Superior temporal gyrus (tissue), 1 donor: ENCODE results near the gene HOXA6.

Source experiments
- DNase-seq: peaks from one replicate; pipeline ENCODE4 v3.0.0-alpha.2; 2016; ENCODE audit errors: extremely low spot score

HOXA6 gene

DNA sequence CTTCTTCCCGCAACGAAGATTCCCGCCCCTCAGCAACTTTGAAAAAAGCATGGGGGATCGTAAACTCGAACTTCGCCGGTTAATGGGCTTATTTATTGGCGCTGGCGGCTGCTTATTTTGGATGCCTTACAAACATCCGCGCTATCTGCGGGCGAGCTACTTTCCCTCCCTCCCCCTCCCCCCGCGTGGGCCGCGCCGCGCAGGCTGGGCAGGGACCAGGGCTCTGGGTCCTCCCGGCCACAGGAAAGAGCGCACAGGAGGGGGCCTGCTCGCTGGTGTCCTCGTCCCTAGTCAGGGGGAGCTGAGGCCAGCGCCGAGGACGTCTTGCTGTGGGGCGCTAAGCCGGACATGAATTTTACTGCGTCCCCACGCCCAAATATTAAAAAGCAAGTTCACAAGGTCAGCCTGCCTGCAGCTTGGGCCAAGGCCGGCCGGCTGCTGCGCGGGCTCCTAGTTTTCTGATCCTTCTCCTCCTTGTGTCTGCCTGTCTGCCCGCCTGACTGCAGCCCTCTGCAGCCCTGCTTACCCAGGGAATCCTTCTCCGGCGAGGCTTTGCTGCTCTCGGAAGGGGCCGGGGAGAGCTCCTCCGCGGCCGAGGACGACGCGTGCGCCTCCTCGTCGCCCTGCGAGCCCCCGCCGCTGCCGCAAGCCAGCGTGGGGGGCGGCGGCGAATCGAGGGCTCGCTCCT is 25.4 kb upstream of the HOXA6 start:
- no peak for DNase-seq

DNA sequence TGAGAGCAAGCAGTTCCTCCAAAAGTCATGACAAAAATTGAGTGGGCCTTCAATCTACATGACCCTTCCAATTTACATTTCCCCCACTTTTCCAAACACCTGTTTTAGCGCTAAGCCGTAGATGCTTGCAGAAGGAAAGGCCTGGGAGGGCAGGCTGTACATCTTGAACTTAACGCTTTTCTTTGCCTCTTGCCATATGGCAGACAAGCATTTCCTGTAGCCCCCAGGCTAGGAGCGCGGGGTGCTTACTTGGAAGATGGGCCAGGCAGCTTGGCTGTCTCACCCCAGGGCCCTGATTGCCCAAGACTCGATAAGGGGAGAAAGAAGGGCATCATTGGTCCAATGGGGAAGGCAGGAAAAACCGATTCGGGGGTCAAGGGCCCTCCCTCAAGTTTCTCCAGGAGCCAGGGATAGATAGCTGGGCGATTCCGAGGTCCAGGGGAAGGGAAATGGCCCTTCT is 24.8 kb upstream of the HOXA6 start:
- no peak for DNase-seq

DNA sequence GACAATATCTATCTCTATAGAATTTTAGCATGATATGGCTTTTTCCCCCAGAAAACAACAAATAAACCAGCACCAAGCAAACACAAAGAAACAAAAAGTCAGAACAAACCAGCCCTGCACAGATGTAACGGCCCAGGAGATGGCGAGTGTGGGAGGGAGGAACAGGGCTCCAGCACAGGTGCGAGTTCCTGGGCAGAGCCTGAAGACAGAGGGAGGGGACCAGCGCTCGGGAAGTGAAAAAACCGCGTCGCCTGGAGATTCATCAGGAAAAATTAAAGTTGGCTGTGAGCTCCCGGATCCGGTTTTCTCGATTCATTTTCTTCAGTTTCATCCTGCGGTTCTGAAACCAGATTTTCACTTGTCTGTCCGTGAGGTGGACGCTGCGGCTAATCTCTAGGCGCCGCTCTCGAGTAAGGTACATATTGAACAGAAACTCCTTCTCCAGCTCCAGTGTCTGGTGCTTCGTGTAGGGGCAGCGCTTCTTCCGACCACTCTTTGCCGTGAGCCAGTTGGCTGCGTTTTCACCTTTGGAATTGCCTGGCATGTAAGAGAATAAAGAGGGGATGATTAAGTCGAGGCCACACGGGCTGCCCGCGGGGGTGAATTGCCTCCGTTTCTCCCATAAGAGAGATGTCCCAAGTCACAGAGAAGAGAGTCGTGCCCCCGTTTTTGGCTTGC is 24.2 kb upstream of the HOXA6 start:
- no peak for DNase-seq

DNA sequence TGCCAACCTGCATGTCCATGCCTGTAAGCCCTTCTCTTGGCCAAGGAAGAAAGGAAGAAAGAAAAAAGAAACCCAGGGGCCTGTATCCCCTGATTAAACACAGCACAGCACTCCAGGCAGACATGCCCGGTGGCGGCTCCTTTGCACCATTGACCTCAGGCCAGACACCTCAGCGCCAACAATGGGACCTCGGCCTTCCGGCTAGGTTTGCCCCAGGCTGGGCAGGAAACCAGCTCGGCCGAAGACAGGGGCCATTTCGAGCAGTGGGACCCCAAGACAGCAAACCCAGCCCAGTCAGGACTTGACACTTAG is 23.7 kb upstream of the HOXA6 start:
- DNase-seq = no peak

DNA sequence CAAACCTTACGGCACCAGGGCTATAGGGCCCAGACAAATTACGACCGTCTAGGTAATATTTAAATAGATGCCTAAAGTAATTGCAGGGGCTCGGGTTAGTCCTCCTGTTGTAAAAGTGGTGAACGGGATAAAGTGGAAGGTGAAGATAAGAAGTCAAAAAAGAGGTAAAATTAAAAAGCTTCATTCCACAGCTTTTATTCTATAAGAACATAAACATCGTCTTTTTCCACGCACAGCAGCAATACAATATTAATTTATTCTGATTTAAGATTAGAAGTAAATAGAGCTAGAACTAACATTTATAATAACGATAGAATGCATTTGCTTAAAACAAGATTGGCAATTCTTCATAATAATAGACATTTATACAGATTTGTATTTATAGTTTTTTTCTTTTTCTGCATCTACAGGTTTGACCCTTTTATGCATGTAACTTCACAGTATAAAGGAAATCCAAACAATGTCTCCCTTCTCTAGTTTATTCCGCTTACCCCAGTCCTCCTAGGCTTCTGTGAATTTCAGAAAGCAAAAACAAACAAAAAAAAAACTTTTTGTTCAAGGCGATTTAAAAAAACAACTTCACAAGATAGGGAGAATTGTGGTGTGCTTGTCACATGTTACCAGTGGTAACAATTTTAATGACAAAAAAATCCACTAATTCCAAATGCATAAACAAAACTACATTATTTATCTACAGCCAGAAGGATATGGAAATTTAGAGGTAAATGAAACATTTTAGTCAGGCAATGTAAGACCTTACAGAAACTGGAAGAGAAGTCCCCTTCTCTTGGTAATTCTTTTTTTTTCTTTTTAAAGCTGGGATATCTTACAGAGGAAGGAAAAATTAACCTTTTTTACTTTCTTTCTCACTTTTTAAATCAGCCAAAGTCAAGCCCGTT is 23.1 kb upstream of the HOXA6 start:
- DNase-seq = no peak

DNA sequence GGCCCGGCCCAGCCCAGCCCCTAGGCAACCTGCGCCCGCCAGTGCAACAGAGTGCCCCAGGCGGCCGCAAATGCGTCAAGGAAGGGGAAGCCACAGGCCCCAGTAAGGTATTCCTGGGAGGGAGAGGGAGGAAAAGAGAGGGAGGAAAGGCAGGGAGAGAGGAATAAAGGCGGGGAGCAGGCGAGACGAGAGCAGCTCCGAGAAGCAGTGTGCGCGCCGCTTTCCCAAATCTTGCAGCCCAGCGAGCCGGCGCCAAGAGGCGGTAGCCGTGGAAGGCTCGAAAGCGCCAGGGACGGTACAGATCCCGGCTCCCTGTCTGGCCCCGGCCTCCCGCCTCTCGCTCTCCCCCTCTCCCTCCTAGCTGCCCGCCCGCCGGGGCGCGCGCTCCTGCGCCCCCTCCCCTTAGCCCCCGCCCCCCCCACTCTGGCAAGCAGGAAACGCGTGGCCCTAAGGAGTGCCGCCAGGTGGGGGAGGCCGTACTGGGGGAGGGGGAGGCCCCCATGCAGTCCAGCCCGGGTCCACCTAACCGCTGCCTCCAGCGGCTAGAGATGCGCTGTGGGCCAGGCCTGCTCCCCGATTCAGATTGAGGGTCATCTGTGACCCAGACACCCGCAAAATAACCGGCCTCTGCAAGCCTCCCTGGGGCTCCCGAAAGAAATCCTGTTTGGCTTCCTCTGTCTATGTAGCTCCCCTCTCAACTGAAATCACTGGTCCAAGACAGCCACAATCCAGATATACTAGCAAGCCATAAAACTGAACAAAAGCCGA is 22.3 kb upstream of the HOXA6 start:
- no peak for DNase-seq

DNA sequence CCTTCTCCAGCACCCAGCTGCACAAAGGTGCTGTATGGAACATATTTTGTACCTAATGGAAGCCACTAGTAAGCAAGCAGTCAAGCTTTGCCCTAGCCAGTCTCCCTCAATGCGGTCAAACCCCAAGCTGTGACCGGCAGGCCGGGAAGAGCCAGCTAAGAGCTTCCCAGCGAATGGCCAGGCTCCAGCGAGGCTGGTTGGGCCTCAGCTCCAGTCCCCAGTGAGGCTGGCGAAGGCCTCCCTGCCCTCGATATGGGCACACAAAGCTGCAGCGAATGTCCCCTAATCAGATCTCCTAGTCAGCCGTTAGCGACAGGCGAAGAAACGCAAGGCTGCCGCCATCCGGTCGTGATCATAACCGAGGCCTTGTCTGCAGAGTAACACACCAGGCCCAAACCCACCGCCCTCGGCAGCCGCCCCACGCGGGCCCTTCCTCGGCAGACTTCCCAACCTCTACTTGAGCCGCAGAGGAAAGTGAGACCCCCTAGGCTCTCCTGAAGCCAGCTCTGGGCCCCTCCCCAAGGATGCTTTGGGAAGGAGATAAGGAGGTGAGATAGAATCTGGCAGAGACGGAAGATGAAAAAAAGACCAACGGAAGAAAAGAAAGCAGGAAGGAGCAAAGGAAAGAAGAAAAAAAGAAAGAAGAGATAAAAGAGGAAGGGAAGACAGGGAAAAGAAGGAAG is 20.8 kb upstream of the HOXA6 start:
- no peak for DNase-seq

DNA sequence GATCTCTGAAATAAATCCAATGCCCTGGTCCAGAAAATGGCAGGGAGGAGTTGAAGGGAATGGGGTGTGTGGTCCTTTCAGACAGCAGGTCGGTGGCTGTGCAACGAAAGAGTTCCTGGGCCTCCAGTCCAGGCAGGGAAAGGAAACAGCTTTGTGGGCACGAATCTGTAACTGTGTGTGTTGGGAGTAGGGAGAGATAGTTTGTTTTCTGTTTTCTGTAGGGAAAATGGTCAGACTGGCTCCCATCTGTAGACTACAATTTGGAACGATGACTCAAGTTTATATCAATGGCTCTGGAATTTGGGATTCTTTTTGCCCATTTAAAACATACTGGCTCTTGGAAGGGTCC is 20.3 kb upstream of the HOXA6 start:
- no peak for DNase-seq

DNA sequence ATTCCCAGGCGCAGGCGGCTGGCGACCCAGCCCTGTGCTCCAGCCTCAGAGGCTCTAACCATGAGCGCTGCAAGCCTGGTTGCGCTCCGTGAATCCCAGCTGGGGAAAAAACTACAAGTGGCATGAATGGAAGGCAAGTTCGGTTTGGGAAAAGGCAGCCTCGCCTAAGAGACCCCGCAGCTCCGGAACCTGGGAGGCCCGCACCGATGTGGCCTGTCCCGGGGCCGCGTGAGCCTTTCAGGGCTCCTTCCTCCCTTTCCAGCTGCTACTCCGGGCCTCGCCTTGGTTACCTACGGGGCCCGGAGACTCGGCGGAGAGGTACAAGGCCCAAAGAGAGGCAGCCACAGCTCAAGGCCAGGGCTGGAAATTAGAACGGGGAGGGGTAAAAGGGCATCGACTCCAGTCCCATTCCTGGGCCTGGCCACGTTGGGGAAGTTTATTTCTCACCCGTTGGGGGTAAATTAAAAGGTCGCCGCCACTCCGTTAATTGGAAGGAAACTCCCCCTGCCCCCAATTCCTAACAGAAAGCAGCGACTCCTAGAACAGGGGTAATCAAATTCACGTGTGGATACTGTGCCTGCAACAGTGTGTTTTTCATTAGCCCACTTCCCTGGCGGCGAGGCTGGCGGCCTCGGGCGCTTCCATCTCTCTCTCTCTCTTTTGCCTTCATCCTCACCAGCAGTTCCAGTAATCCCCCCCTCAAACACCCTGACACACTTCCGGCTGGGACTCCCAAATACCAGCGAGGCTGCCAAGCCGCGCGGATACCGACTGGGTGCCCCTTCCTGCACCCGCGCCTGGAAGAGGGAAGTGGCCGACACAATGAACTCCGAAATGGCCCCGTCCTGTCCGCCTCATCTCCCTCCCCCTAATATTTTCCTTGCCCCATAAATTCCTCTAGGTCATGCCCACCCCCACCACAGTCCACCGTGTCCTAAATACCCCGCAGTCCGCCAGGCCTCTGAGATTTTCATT is 19.2 kb upstream of the HOXA6 start:
- no peak for DNase-seq

DNA sequence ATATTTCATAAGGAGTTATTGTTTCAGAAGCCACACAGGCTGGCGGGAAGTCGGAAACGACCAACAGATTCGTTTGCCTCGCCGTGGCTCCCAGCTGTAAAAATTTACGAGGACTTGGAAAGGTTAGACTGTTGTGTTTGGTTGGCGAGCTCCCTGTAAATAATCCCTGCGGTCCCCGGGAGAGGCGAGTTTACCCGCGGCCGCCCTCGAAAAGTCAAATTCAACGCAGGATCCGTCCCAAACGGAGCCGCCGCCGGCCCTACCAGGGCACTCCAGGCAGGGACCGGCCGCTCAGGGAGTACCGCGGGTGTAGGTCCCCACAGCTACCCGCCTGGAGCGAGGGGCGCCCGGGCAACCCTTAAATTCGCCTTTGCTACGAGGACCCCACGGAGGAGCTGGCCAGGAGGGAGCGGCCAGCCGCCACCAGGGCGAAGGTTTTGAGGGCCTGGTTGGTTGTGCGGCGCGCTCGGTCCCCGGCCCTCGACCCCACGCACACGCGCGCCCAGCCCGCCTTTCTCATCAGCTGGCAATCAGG is 18.5 kb upstream of the HOXA6 start:
- DNase-seq = no peak

DNA sequence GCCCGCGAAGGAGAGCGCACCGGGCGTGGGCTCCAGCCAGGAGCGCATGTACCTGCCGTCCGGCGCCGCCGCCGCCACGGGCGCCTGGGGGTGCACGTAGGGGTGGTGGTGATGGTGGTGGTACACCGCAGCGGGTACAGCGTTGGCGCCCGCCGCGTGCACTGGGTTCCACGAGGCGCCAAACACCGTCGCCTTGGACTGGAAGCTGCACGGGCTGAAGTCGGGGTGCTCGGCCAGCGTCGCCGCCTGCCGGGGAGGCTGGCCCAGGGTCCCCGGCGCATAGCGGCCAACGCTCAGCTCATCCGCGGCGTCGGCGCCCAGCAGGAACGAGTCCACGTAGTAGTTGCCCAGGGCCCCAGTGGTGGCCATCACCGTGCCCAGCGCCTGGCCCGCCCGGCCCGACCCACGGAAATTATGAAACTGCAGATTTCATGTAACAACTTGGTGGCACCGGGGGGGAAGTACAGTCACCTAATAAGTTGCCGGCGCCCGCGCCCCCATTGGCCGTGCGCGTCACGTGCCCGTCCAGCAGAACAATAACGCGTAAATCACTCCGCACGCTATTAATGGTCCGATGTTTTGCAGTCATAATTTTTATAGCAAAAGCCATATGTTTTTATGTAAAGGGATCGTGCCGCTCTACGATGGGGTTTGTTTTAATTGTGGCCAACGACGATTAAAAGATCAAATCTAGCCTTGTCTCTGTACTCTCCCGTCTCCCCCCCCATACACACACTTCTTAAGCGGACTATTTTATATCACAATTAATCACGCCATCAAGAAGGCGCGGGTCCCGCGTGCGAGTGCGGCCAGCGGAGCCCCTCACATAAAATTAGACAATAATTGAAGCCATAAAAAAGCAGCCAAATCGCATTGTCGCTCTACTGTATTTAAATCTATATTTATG is 17.8 kb upstream of the HOXA6 start, which contains the start of gene HOXA9:
Gene HOXA9 (minus strand): TSS at position 449 of the 907 bp plus-strand sequence. CDS start 80 bp downstream, at position 369.
- DNase-seq = no peak

DNA sequence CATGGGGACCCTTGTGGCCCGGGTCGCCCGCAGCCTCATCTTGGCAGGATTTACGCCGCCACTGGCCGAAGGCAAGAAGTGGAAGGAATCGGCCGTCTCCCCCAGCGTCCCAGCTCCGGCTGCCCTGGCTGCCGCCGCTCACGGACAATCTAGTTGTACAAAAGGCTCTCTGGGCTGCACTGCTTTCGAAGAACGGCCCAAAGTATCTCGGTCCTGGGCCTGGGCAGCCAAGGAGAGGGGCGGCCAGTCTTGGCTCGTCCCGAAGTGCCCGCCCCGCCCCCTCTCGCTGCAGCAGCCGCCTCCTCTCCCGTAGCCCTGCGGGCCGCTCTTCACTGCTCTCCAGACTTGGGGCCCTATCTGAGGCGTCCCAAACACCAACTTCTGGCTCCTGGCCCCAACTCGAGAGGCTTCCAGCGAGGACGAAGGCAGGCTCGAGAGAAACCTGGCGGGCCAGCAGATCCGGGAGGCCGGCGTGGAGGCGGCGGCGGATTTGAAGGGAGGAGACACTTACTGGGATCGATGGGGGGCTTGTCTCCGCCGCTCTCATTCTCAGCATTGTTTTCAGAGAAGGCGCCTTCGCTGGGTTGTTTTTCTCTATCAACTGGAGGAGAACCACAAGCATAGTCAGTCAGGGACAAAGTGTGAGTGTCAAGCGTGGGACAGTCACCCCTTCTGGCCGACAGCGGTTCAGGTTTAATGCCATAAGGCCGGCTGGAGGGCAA is 17.0 kb upstream of the HOXA6 start:
- DNase-seq = no peak

DNA sequence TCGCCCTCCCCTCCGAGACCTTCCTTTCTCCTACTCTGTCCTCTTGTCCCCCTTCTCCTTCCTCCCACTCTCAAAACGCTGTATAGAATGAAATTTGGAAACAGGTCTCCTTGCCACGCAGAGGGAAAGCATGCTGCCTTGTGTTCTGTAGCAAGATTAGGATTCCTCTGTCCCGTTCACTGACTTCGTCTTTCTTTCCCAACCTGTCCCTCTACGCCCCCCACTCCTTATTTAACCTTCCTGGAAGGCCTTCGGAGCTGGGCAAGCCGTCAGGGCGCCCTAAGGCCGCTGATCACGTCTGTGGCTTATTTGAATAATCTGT is 16.4 kb upstream of the HOXA6 start:
- no peak for DNase-seq

DNA sequence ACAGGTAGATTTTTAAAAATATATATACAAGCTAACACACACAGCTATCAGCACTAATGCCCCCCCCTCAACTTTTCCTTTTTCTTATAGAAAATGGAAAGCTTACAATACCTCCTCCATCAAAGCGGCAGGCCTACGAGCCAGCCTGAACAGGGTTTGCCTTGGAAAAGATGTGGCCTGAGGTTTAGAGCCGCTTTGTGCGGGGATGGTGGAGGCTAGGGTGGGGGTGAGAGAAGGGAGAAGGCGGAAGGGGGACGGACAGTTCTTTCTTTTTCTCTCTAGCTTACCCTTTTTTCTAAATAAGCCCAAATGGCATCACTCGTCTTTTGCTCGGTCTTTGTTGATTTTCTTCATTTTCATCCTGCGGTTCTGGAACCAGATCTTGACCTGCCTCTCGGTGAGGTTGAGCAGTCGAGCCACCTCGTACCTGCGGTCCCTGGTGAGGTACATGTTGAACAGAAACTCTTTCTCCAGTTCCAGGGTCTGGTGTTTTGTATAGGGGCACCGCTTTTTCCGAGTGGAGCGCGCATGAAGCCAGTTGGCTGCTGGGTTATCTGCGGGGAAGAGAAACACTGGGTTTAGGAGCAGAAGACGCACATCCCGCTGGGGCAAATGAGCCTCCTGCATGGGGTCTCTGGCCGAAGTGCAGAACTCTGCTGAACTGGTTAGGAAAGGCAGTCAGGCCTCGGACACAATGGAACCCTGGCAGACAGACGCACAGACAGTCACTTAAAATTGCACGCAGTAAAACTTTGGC is 15.9 kb upstream of the HOXA6 start:
- DNase-seq = no peak

DNA sequence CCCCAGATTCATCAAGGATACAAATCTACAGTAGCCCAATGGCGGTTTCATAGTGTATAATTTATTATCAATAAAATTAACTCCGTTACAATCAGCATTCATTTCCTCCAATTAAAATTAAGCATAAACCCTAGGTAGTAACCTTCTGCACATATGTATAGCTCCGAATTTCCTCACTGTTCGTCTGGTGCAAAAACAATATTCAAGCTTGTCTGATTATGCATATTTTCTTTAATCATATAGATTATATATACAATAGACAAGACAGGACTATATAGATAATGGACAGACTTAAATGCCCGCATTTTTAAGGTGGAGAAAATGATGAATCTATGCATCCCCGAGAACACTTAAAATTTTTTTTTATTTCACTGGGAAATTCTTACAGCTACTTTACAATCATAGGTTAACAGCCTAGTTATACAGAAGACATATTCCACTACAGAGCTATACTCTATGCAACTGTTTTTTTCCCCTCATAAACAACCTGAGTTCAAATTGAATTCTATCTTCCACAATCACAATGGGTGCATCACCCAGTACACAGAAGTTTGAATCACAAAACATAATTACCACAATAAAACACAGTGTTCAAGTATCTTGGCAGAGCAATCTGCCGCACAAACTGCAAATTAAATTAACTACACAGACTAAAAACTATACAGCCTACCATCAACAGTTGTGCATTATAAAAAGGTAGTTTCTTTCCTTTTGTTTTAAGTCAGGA is 15.2 kb upstream of the HOXA6 start:
- no peak for DNase-seq

DNA sequence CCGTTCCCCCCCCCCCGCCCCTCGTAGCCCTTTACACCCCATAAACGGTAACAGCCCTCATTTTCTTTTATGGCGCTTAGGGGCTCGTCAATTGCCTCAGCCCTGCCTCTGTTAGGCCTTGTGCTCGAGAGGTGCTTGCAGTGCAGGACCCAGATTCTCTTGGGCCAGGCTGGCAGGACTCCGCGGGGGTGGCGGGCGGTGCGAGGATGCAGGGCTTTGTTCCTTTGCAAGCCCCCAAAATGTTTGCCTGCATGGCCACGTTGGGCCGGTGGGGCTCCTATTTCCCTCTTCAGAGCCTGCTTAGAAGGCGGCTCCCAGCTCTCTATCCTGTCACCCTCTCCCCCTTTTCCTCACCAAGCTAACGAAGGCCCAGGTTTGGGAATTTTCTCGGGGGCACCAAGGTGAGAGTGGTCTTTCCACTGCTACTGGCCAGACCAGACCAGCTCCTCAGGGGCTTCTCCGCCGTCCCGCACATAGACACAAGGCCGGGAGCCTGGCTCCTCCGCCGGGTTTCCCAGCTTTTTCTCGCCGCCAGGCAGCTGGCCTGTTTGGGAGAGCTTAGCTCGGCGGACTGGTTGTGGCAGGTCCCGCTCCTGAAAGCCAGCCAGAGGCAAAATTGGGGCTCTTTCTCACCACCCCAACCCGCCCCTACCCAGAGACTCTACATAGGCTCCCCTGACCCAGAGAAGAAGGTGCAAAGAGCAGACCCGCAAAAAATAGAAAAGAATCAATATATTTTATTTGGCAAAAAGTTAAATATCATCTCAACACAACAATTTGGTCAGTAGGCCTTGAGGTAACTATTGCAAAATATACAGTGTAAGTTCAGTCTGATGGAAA is 14.4 kb upstream of the HOXA6 start:
- no peak for DNase-seq
